Activated CD4-positive, alpha-beta memory T cell treated with anti-CD3 and anti-CD28 coated beads for 36 hours (primary cell): ENCODE data around the gene ATP1B4. TPM values are rescaled to one million over a fixed set of nuclear protein-coding genes. Genes with fewer than 3 reads are reported as not detected.

Source experiments
- CTCF ChIA-PET: fragments of 350-600 bp; sonication (Branson Sonifier 250); formaldehyde crosslinking; loops from one replicate; lab custom pipeline; 2021; ENCODE audit warnings: antibody characterized with exemption, inconsistent platforms; lab: Charles Lee
- POLR2A ChIA-PET: fragments of 350-600 bp; sonication (Branson Sonifier 250); formaldehyde crosslinking; loops from one replicate; lab custom pipeline; 2021; ENCODE audit warnings: antibody characterized with exemption; lab: Charles Lee
- DNase-seq: peaks from one replicate; pipeline ENCODE4 v3.0.0-alpha.2; 2020
- H3K27ac Mint-ChIP-seq: one replicate; pipeline ENCODE4 v1.8.0; 2021; ENCODE audit warnings: mixed read lengths
- H3K27me3 Mint-ChIP-seq: one replicate; pipeline ENCODE4 v1.8.0; 2021; ENCODE audit warnings: mixed read lengths
- H3K36me3 Mint-ChIP-seq: one replicate; pipeline ENCODE4 v1.8.0; 2021; ENCODE audit warnings: mixed read lengths
- H3K4me1 Mint-ChIP-seq: one replicate; pipeline ENCODE4 v1.8.0; 2021; ENCODE audit warnings: low read depth, mixed read lengths
- H3K4me3 Mint-ChIP-seq: one replicate; pipeline ENCODE4 v1.8.0; 2021; ENCODE audit warnings: mild to moderate bottlenecking, mixed read lengths
- H3K9me3 Mint-ChIP-seq: one replicate; pipeline ENCODE4 v1.8.0; 2021; ENCODE audit warnings: mixed read lengths
- intact Hi-C: fragments of 100-400 bp; cut with micrococcal nuclease; formaldehyde crosslinking; loops from one replicate; pipeline ENCODE4 v1.15.1; 2023
- total RNA-seq, 2 experiments: library from RNA; stranded (reverse); gene quantifications; one replicate each; pipeline ENCODE4 v1.2.3, GENCODE V29; 2021

Gene ATP1B4
- total RNA-seq, 2 experiments from 2014 or later = not detected

- ChIA-PET CTCF (no interaction called here), POLR2A (no interaction called here)
- DNase-seq = no peak
- no peak overlapping the region for H3K4me3 Mint-ChIP-seq
- H3K9me3 Mint-ChIP-seq = no peaks in the 10 kb centered on the region
- no peaks in the 10 kb centered on the region for H3K4me1 Mint-ChIP-seq
- H3K27me3 Mint-ChIP-seq = no peaks in the 10 kb centered on the region
- intact Hi-C loops = no loop called here
- H3K27ac Mint-ChIP-seq = no peak overlapping the region
- H3K36me3 Mint-ChIP-seq = no peaks in the 10 kb centered on the region
Observed at GRCh38 chrX:120350450-120351138, 11.3 kb upstream of the ATP1B4 start.

GRCh38 chrX:120356084-120356483 lies 5.8 kb upstream of the ATP1B4 start:
- Mint-ChIP-seq H3K36me3 (no peaks in the 10 kb centered on the region), H3K4me1 (peaks cover 7% of the 10 kb centered on the region), H3K27ac (no peak overlapping the region), H3K27me3 (no peaks in the 10 kb centered on the region), H3K4me3 (no peak overlapping the region), H3K9me3 (no peaks in the 10 kb centered on the region)
- CTCF ChIA-PET = no interaction called here
- intact Hi-C loops = no loop called here
- DNase-seq = no peak
- POLR2A ChIA-PET = no interaction called here

- no peaks in the 10 kb centered on the region for H3K27me3 Mint-ChIP-seq
Observed at GRCh38 chrX:120357186-120357585, 4.7 kb upstream of the ATP1B4 start.

GRCh38 chrX:120358737-120359456 lies 3.0 kb upstream of the ATP1B4 start:
- Mint-ChIP-seq H3K4me3 (no peak overlapping the region), H3K27me3 (no peaks in the 10 kb centered on the region), H3K36me3 (no peaks in the 10 kb centered on the region), H3K27ac (no peak overlapping the region), H3K9me3 (no peaks in the 10 kb centered on the region), H3K4me1 (peaks cover 7% of the 10 kb centered on the region)
- peak; percentile 64 for DNase-seq
- intact Hi-C loops = no loop called here
- ChIA-PET CTCF (no interaction called here), POLR2A (no interaction called here)

More at GRCh38 chrX:120357186-120357585, 4.7 kb upstream of the ATP1B4 start:
- Mint-ChIP-seq H3K36me3 (no peaks in the 10 kb centered on the region), H3K27ac (no peak overlapping the region), H3K4me3 (no peak overlapping the region), H3K9me3 (no peaks in the 10 kb centered on the region), H3K4me1 (peaks cover 7% of the 10 kb centered on the region)
- ChIA-PET CTCF (interaction anchor here (0.6 kb wide), 1 partner anchor 24 kb away, joined by 3 read pairs; no protein-coding TSS in a partner anchor), POLR2A (no interaction called here)
- DNase-seq = no peak
- intact Hi-C loops = no loop called here

- intact Hi-C loops = loop anchor here (10.0 kb wide), 1 partner anchor 109 kb away; no protein-coding TSS in a partner anchor
- Mint-ChIP-seq H3K4me1 (peaks cover 2% of the 10 kb centered on the region), H3K27me3 (no peaks in the 10 kb centered on the region), H3K36me3 (no peaks in the 10 kb centered on the region), H3K9me3 (no peaks in the 10 kb centered on the region), H3K27ac (no peak overlapping the region), H3K4me3 (no peak overlapping the region)
- POLR2A ChIA-PET = no interaction called here
- peak; percentile 58 for DNase-seq
- CTCF ChIA-PET = interaction anchor here (0.8 to 2.0 kb wide), 5 partner anchors 13 to 883 kb away, joined by 3 to 10 read pairs (median 3); no protein-coding TSS in a partner anchor
Observed at GRCh38 chrX:120365320-120365719, 3.4 kb downstream of the ATP1B4 start.

- ChIA-PET CTCF (interaction anchor here (1.6 to 2.0 kb wide), 2 partner anchors 92 to 110 kb away, joined by 5 to 10 read pairs; no protein-coding TSS in a partner anchor), POLR2A (no interaction called here)
- no peaks in the 10 kb centered on the region for H3K9me3 Mint-ChIP-seq
- H3K4me3 Mint-ChIP-seq = no peak overlapping the region
- intact Hi-C loops = loop anchor here (10.0 kb wide), 1 partner anchor 109 kb away; no protein-coding TSS in a partner anchor
- DNase-seq = no peak
- H3K27ac Mint-ChIP-seq = no peak overlapping the region
- H3K36me3 Mint-ChIP-seq = no peaks in the 10 kb centered on the region
- H3K27me3 Mint-ChIP-seq = no peaks in the 10 kb centered on the region
- peaks cover 2% of the 10 kb centered on the region for H3K4me1 Mint-ChIP-seq
Observed at GRCh38 chrX:120365968-120366367, 4.1 kb downstream of the ATP1B4 start.

- Mint-ChIP-seq H3K36me3 (no peaks in the 10 kb centered on the region), H3K9me3 (no peaks in the 10 kb centered on the region), H3K4me1 (peaks cover 2% of the 10 kb centered on the region), H3K27me3 (no peaks in the 10 kb centered on the region), H3K4me3 (no peak overlapping the region), H3K27ac (no peak overlapping the region)
- intact Hi-C loops = loop anchor here (10.0 kb wide), 1 partner anchor 108 kb away; no protein-coding TSS in a partner anchor
- POLR2A ChIA-PET = no interaction called here
- CTCF ChIA-PET = no interaction called here
- DNase-seq = no peak
Observed at GRCh38 chrX:120366794-120367193, 4.9 kb downstream of the ATP1B4 start.

- Mint-ChIP-seq H3K27ac (no peak overlapping the region), H3K9me3 (no peaks in the 10 kb centered on the region), H3K27me3 (no peaks in the 10 kb centered on the region), H3K36me3 (no peaks in the 10 kb centered on the region), H3K4me1 (peaks cover 2% of the 10 kb centered on the region), H3K4me3 (no peak overlapping the region)
- DNase-seq = no peak
- intact Hi-C loops = loop anchor here (10.0 kb wide), 1 partner anchor 107 kb away; no protein-coding TSS in a partner anchor
- POLR2A ChIA-PET = interaction anchor here (0.6 kb wide), 1 partner anchor 81 kb away, joined by 3 read pairs; no protein-coding TSS in a partner anchor
- CTCF ChIA-PET = interaction anchor here (0.6 kb wide), 1 partner anchor 22 kb away, joined by 3 read pairs; no protein-coding TSS in a partner anchor
Observed at GRCh38 chrX:120367402-120368109, 5.7 kb downstream of the ATP1B4 start.

- Mint-ChIP-seq H3K27ac (no peak overlapping the region), H3K4me3 (no peak overlapping the region), H3K9me3 (no peaks in the 10 kb centered on the region), H3K36me3 (no peaks in the 10 kb centered on the region), H3K27me3 (no peaks in the 10 kb centered on the region), H3K4me1 (no peaks in the 10 kb centered on the region)
- intact Hi-C loops = no loop called here
- DNase-seq = no peak
- ChIA-PET CTCF (no interaction called here), POLR2A (no interaction called here)
Observed at GRCh38 chrX:120372667-120373370, 10.9 kb downstream of the ATP1B4 start.

- ChIA-PET CTCF (interaction anchor here (1.3 kb wide), 1 partner anchor 98 kb away, joined by 3 read pairs; no protein-coding TSS in a partner anchor), POLR2A (no interaction called here)
- H3K27me3 Mint-ChIP-seq = peaks cover 1% of the 10 kb centered on the region
- no peaks in the 10 kb centered on the region for H3K9me3 Mint-ChIP-seq
- no peak for DNase-seq
- H3K36me3 Mint-ChIP-seq = no peaks in the 10 kb centered on the region
- intact Hi-C loops = no loop called here
- no peak overlapping the region for H3K4me3 Mint-ChIP-seq
- peaks cover 5% of the 10 kb centered on the region for H3K4me1 Mint-ChIP-seq
- H3K27ac Mint-ChIP-seq = no peak overlapping the region
Observed at GRCh38 chrX:120377179-120377578, 15.3 kb downstream of the ATP1B4 start.

GRCh38 chrX:120377715-120378114 lies 15.8 kb downstream of the ATP1B4 start:
- intact Hi-C loops = no loop called here
- H3K36me3 Mint-ChIP-seq = no peaks in the 10 kb centered on the region
- no peak overlapping the region for H3K27ac Mint-ChIP-seq
- CTCF ChIA-PET = interaction anchor here (1.1 to 1.3 kb wide), 2 partner anchors 13 to 97 kb away, joined by 3 read pairs; no protein-coding TSS in a partner anchor
- peaks cover 5% of the 10 kb centered on the region for H3K4me1 Mint-ChIP-seq
- no peak for DNase-seq
- POLR2A ChIA-PET = interaction anchor here (0.6 kb wide), 1 partner anchor 670 kb away, joined by 3 read pairs; no protein-coding TSS in a partner anchor
- H3K27me3 Mint-ChIP-seq = peaks cover 1% of the 10 kb centered on the region
- H3K4me3 Mint-ChIP-seq = no peak overlapping the region
- no peaks in the 10 kb centered on the region for H3K9me3 Mint-ChIP-seq
